ENCODE data around the gene PCGF3.

GRCh38 chr4:768076-768475 is 62.4 kb downstream of the PCGF3 start:
- TF ChIP-seq CTCF (conservative IDR thresholded peaks at IDR 0.05; ENCODE audit: low read depth, low read length) (no peak), EZH2 (IDR thresholded peaks at IDR 0.05; ENCODE audit: borderline replicate concordance, low read depth, low read length, poor library complexity, severe bottlenecking) (no peak)

All from A673 (cell line).